ENCODE results near the gene DCLK3. TPM values are rescaled to one million over a fixed set of nuclear protein-coding genes. Genes with fewer than 3 reads are reported as not detected.
A peak's percentile ranks its signal among the peaks of the same experiment; 100 is the strongest.

Gene DCLK3
- total RNA-seq, 2 donors from 2014 or later, result 2.1 to 3.9 TPM

GRCh38 chr3:36678216-36679013 lies 85.9 kb downstream of the DCLK3 start:
- peaks cover 13% of the 10 kb centered on the region for H3K9me3 Mint-ChIP-seq
- TF ChIP-seq CTCF (conservative IDR thresholded peaks at IDR 0.05), result no peak
- H3K4me3 Mint-ChIP-seq, result no peak overlapping the region
- H3K27me3 ChIP-seq (ENCODE audit: control insufficient read depth, insufficient read depth, low read length, poor library complexity, severe bottlenecking), result no peaks in the 10 kb centered on the region
- 91% methylated on average over 2 of the region's 2 CpGs; no CpG with 5 or more reads in 1 of the 2 experiments for WGBS, 2 experiments (ENCODE audit: insufficient coverage in 1 of 2, insufficient read length in 1 of 2)
- H3K27me3 Mint-ChIP-seq (ENCODE audit: insufficient read depth), result no peaks in the 10 kb centered on the region
- no peaks in the 10 kb centered on the region for H3K36me3 Mint-ChIP-seq (ENCODE audit: low read depth)
- no peak overlapping the region for H3K27ac ChIP-seq (ENCODE audit: low read depth, low read length)
- H3K9ac ChIP-seq (ENCODE audit: extremely low read depth, low read length, poor library complexity, severe bottlenecking), result no peak overlapping the region
- peaks cover 6% of the 10 kb centered on the region for H3K9me3 ChIP-seq (ENCODE audit: control insufficient read depth, low read length)
- H3K27ac Mint-ChIP-seq, result no peak overlapping the region
- no peaks in the 10 kb centered on the region for H3K4me1 ChIP-seq (ENCODE audit: control insufficient read depth, insufficient read depth, low read length)
- H3K4me3 ChIP-seq (ENCODE audit: low read length), result no peak overlapping the region
- DNase-seq, result no peak
- H3K36me3 ChIP-seq (ENCODE audit: control insufficient read depth, insufficient read depth, low read length), result no peaks in the 10 kb centered on the region
- no peaks in the 10 kb centered on the region for H3K4me1 Mint-ChIP-seq

GRCh38 chr3:36677331-36678007 lies 86.9 kb downstream of the DCLK3 start:
- no peaks in the 10 kb centered on the region for H3K4me1 Mint-ChIP-seq
- H3K9me3 Mint-ChIP-seq, result peaks cover 13% of the 10 kb centered on the region
- no peak overlapping the region for H3K27ac ChIP-seq (ENCODE audit: low read depth, low read length)
- 75 to 93% methylated on average over 1 to 2 of the region's 2 CpGs for WGBS, 2 experiments (ENCODE audit: insufficient coverage in 1 of 2, insufficient read length in 1 of 2)
- no peak for DNase-seq
- no peak overlapping the region for H3K27ac Mint-ChIP-seq
- H3K4me3 Mint-ChIP-seq, result no peak overlapping the region
- H3K36me3 ChIP-seq (ENCODE audit: control insufficient read depth, insufficient read depth, low read length), result no peaks in the 10 kb centered on the region
- H3K4me3 ChIP-seq (ENCODE audit: low read length), result no peak overlapping the region
- H3K36me3 Mint-ChIP-seq (ENCODE audit: low read depth), result no peaks in the 10 kb centered on the region
- H3K9me3 ChIP-seq (ENCODE audit: control insufficient read depth, low read length), result peaks cover 6% of the 10 kb centered on the region
- no peaks in the 10 kb centered on the region for H3K4me1 ChIP-seq (ENCODE audit: control insufficient read depth, insufficient read depth, low read length)
- no peaks in the 10 kb centered on the region for H3K27me3 ChIP-seq (ENCODE audit: control insufficient read depth, insufficient read depth, low read length, poor library complexity, severe bottlenecking)
- peak; percentile 40 for TF ChIP-seq CTCF (conservative IDR thresholded peaks at IDR 0.05)
- H3K27me3 Mint-ChIP-seq (ENCODE audit: insufficient read depth), result no peaks in the 10 kb centered on the region
- H3K9ac ChIP-seq (ENCODE audit: extremely low read depth, low read length, poor library complexity, severe bottlenecking), result no peak overlapping the region

GRCh38 chr3:36674816-36675215 lies 89.5 kb downstream of the DCLK3 start:
- H3K9ac ChIP-seq (ENCODE audit: extremely low read depth, low read length, poor library complexity, severe bottlenecking), result no peak overlapping the region
- peaks cover 6% of the 10 kb centered on the region for H3K9me3 ChIP-seq (ENCODE audit: control insufficient read depth, low read length)
- no peaks in the 10 kb centered on the region for H3K36me3 Mint-ChIP-seq (ENCODE audit: low read depth)
- no peaks in the 10 kb centered on the region for H3K27me3 Mint-ChIP-seq (ENCODE audit: insufficient read depth)
- no peaks in the 10 kb centered on the region for H3K27me3 ChIP-seq (ENCODE audit: control insufficient read depth, insufficient read depth, low read length, poor library complexity, severe bottlenecking)
- no peak overlapping the region for H3K27ac Mint-ChIP-seq
- no peak for DNase-seq
- H3K9me3 Mint-ChIP-seq, result peaks cover 4% of the 10 kb centered on the region
- TF ChIP-seq CTCF (conservative IDR thresholded peaks at IDR 0.05), result no peak
- H3K4me1 Mint-ChIP-seq, result no peaks in the 10 kb centered on the region
- no peak overlapping the region for H3K4me3 Mint-ChIP-seq
- WGBS, 2 experiments (ENCODE audit: insufficient coverage in 1 of 2, insufficient read length in 1 of 2), result 91 to 94% methylated on average over 9 to 11 of the region's 11 CpGs
- H3K4me3 ChIP-seq (ENCODE audit: low read length), result no peak overlapping the region
- H3K4me1 ChIP-seq (ENCODE audit: control insufficient read depth, insufficient read depth, low read length), result no peaks in the 10 kb centered on the region
- H3K36me3 ChIP-seq (ENCODE audit: control insufficient read depth, insufficient read depth, low read length), result no peaks in the 10 kb centered on the region
- no peak overlapping the region for H3K27ac ChIP-seq (ENCODE audit: low read depth, low read length)

All from endodermal cell (in vitro differentiated cells).